Gastrocnemius medialis (tissue), 4 donors: ENCODE data around the gene KLHL14.

Experiments
- CTCF ChIP-seq, 5 experiments: fragments of 450-650 bp in 3 of 5; fragments of 200-600 bp in 2 of 5; sonication (generic) in 2 of 5; IDR thresholded peaks in 4 of 5; conservative IDR thresholded peaks in 1 of 5; 1 replicate in 4 of 5; 2 replicates in 1 of 5; pipeline ENCODE4 v1.5.1; 2016 to 2019; ENCODE audit warnings: antibody characterized with exemption in 5 of 5, mild to moderate bottlenecking in 3 of 5, moderate library complexity in 3 of 5
- POLR2A ChIP-seq, 2 donors: fragments of 450-650 bp; IDR thresholded peaks; one replicate each; pipeline ENCODE4 v1.6.1; 2017; ENCODE audit warnings: antibody characterized with exemption in 2 of 2, mild to moderate bottlenecking in 2 of 2, moderate library complexity in 2 of 2

GRCh38 chr18:32717126-32717525 is 55.7 kb downstream of the KLHL14 start:
- TF ChIP-seq CTCF (IDR thresholded peaks at IDR 0.05 in 4 of 5, conservative IDR thresholded peaks at IDR 0.05 in 1 of 5) (no peak), POLR2A (IDR thresholded peaks at IDR 0.05) (no peak)
